NCI-H446 treated with DMSO at 0.1 percent for 48 hours (cell line): ENCODE results near the gene AGRN.

ENCODE experiments used
- DNase-seq: peaks from one replicate; lab custom pipeline; 2025; lab: John Stamatoyannopoulos, UW

The AGRN gene

GRCh38 chr1:1038694-1039093 lies 18.8 kb downstream of the AGRN start:
- DNase-seq, result no peak

DNA sequence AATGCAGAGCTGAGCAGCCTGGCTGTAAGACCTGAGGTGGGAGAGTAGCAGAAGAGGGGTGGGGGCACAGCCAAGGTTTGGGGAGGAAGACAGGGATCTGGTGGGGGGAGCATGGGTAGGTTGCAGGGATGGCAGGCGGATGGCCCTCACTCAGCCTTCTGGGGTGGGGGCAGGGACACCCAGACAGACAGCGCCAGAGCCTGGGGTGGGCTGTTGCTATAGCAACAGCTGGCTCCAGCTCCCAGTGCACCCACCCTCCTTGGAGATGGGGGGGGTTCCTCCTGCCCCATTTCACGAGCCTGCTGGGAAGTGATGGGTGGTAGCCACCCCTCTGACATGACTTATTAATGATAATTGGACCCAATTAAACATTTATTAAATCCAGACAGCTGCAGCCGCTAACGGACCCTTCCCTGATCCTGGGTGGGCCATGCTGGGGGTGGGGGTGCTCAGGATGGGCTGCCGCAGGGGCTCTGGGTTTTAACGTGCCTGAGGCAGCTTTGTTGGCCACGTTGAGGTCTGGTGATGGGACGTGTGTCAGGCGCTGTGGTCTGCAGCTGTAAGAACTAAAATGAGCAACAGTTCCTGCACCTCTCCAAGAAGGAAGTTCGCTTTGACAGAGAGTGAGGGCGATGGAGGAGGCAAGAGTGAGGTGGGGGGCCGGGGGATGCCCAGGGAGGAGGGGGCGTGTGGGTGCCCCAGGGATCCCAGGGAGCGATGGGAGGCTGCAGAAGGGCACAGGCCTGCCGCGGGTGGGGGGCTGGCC lies 19.4 kb downstream of the AGRN start:
- no peak for DNase-seq

- no peak for DNase-seq
Observed at GRCh38 chr1:1040004-1040991, 20.4 kb downstream of the AGRN start.

DNA sequence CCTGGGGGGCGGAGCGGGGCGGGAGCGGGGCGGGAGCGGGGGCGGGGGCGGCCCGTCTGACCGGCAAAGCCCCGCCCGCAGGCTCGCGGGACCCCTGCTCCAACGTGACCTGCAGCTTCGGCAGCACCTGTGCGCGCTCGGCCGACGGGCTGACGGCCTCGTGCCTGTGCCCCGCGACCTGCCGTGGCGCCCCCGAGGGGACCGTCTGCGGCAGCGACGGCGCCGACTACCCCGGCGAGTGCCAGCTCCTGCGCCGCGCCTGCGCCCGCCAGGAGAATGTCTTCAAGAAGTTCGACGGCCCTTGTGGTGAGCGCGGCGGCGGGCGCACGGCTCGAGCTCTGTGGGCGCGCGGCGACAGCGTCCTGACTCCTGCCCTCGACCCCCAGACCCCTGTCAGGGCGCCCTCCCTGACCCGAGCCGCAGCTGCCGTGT lies 21.2 kb downstream of the AGRN start:
- no peak for DNase-seq

DNA sequence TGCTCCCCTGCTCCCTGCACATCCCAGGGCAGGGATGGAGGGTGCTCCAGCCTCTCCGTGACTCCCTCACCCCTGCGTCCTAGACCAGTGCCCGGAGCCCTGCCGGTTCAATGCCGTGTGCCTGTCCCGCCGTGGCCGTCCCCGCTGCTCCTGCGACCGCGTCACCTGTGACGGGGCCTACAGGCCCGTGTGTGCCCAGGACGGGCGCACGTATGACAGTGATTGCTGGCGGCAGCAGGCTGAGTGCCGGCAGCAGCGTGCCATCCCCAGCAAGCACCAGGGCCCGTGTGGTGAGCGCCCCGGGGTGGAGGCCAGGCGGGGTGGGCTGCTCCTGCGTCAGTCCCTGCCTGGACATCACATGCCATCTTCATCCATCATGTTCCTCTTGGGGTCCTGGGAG lies 22.0 kb downstream of the AGRN start:
- no peak for DNase-seq

DNA sequence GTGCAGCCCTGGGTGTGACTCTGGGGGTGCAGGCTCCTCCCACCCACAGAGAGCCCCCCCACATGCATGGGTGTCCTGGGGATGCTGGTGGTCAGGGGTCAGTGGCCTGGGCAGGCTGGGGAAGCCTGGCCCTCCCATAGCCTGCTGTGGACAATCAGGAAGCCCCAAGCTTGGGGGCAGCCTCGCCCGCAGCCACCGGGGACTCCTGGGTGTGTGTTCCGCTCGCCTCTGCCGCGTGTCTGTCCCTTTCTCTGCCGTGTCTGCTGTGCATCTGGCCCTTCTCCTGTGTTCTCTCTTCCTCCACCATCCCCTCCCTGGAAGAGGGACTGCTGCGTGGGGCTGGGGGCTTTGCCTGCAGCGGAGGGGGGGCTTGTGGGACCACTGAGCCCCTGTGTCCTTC lies 22.9 kb downstream of the AGRN start:
- DNase-seq, result no peak

GRCh38 chr1:1043411-1043810 lies 23.5 kb downstream of the AGRN start:
- no peak for DNase-seq

DNA sequence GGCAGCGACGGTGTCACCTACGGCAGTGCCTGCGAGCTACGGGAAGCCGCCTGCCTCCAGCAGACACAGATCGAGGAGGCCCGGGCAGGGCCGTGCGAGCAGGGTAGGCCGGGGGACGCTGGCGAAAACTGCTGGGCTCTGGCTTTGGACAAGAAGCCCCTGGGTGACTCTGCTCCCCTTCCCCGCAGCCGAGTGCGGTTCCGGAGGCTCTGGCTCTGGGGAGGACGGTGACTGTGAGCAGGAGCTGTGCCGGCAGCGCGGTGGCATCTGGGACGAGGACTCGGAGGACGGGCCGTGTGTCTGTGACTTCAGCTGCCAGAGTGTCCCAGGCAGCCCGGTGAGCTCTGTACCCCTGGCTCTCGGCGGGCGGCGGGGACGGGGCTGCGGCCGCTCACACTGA lies 24.0 kb downstream of the AGRN start:
- no peak for DNase-seq

- DNase-seq, result no peak
Observed at GRCh38 chr1:1044455-1045078, 24.6 kb downstream of the AGRN start.

GRCh38 chr1:1045129-1045528 lies 25.2 kb downstream of the AGRN start:
- DNase-seq, result no peak

- DNase-seq, result no peak
Observed at GRCh38 chr1:1046243-1046642, 26.3 kb downstream of the AGRN start.

DNA sequence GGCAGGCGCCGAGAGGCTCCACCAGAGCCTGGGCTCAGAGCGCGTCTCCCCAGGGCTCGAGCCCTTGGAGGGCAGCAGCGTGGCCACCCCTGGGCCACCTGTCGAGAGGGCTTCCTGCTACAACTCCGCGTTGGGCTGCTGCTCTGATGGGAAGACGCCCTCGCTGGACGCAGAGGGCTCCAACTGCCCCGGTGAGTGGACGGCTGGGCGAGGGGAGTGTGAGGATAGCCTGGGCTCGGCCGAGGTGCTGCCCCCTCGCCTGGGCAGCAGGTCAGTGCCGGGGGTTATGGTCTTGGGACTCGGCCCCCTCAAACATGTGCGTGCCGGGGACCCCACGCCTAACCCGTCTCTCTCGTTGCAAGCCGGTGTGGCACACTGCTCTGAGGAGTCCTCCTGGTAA lies 26.8 kb downstream of the AGRN start:
- DNase-seq, result no peak

- DNase-seq, result no peak
Observed at GRCh38 chr1:1047407-1047806, 27.5 kb downstream of the AGRN start.

DNA sequence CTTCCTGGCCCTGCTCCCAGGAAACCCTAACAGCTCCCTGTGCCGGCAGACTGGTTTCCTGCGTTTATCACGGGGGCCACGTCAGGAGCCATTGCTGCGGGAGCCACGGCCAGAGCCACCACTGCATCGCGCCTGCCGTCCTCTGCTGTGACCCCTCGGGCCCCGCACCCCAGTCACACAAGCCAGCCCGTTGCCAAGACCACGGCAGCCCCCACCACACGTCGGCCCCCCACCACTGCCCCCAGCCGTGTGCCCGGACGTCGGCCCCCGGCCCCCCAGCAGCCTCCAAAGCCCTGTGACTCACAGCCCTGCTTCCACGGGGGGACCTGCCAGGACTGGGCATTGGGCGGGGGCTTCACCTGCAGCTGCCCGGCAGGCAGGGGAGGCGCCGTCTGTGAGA lies 28.0 kb downstream of the AGRN start:
- no peak for DNase-seq

- DNase-seq, result no peak
Observed at GRCh38 chr1:1048765-1049164, 28.8 kb downstream of the AGRN start.

DNA sequence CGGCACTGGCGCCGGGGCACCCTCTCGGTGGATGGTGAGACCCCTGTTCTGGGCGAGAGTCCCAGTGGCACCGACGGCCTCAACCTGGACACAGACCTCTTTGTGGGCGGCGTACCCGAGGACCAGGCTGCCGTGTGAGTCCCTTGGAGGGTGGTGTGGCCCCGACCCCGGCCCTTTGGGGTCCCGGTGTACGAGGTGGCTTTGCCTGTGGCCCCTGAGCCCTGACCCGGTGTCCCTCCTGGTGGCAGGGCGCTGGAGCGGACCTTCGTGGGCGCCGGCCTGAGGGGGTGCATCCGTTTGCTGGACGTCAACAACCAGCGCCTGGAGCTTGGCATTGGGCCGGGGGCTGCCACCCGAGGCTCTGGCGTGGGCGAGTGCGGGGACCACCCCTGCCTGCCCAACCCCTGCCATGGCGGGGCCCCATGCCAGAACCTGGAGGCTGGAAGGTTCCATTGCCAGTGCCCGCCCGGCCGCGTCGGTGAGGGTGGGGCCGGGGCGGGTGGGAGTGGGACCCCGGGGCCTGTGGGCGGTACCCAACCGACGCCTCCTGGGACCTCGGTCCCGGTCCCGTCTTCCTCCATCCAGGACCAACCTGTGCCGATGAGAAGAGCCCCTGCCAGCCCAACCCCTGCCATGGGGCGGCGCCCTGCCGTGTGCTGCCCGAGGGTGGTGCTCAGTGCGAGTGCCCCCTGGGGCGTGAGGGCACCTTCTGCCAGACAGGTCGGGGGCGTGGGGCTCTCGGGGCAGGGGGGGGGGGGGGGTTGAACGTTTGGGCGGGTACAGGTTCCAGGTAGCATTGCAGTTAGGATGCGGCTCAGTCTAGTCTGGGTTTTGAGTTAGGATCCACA lies 29.6 kb downstream of the AGRN start:
- DNase-seq, result no peak

DNA sequence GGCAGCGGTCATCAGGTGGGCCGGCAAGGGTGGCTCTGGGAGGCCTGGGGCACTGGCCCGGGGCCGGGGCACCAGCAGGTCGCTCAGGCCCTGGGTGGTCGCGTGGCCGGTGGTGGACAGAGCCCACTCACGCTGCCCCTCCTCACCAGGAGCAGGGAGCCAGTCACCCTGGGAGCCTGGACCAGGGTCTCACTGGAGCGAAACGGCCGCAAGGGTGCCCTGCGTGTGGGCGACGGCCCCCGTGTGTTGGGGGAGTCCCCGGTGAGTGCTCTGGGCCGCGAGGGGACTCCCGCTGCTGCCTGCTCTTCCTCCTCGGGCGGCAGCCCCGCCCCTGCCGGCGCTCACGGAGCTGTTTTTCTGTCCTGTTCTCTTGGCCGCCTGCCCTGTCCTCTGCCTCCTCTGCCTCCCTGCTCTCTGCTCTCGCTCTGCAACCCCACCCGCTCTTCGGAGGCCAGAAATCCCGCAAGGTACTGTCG lies 30.7 kb downstream of the AGRN start:
- DNase-seq, result no peak

DNA sequence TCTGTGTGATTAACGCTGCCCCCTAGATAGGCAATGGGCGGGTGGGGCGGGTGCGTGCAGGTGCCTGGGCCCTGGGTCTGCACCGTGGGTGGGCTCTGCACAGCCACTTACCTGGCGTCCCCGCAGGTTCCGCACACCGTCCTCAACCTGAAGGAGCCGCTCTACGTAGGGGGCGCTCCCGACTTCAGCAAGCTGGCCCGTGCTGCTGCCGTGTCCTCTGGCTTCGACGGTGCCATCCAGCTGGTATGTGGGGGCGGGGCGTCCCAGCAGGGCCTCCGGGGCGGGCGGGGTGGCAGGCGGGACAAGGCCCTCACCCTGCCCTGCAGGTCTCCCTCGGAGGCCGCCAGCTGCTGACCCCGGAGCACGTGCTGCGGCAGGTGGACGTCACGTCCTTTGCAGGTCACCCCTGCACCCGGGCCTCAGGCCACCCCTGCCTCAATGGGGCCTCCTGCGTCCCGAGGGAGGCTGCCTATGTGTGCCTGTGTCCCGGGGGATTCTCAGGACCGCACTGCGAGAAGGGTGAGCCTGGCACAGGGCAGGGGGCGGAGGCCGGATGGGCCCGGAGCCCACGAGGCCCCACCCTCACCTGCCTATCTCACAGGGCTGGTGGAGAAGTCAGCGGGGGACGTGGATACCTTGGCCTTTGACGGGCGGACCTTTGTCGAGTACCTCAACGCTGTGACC lies 31.3 kb downstream of the AGRN start:
- no peak for DNase-seq

DNA sequence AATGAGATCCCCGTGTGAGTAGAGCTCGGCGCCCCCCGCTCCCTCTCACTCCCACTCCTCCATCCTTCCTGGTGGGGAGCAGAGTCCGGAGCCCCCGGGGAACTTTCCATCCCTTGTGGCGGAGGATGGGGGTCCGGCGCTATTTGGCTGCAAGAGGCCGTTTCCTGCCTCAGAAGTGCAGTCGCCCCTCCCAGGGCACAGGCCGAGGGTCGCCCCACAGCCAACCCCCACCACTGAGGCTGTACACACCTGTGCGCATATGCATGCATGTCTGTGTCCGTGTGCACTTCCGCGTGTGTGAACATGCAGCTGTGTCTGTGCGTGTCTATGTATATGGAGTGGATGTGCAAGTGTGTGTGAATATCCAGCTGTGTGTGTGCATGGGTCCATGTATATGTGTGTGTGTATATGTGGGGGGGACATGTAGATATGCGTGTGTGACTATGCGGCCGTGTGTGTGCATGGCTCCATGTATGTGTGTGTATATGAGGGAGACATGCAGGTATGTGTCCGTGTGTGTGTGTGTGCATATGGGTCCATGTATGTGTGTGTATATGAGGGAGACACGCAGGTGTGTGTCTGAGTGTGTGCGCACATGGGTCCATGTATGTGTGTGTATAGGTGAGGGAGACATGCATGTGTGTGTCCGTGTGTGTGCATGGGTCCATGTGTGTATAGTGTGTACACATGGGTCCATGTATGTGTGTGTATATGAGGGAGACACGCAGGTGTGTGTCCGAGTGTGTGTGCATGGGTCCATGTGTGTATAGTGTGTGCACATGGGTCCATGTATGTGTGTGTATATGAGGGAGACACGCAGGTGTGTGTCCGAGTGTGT lies 32.3 kb downstream of the AGRN start:
- DNase-seq, result no peak

DNA sequence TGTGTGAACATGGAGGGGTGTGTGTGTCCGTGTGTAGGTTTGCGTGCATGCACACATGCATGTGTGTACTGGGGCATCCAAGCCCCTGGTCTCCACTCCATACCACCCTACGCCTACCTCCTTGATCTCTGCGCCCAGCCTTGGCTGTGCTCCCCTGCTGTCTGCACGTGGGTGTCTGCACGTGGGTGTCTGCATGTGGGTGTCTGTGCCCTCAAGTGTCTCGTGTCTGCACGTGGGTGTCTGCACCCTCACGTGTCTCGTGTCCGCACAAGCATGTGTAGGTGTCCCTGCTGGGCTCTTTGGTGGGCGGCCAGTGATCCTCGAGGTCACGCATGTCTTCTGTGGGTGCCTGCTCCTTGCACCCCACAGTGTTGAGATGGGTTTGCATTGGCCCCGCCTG lies 33.1 kb downstream of the AGRN start:
- DNase-seq, result no peak
